Stimulated activated CD8-positive, alpha-beta memory T cell treated with anti-CD3 and anti-CD28 coated beads, Interleukin-15, amount 100 ng/mL, for 1 hour (primary cell): ENCODE results near the gene EGR1.
"Not testable (repeated sequence)": the region's sequence is repeated elsewhere in the genome, so short reads cannot be mapped to it uniquely, and the experiment has no call there.

ENCODE experiments used
- DNase-seq: peaks from one replicate; pipeline ENCODE4 v3.0.0-alpha.2; 2020; ENCODE audit warnings: low read depth

The EGR1 gene

GRCh38 chr5:138507485-138507884 lies 42.2 kb downstream of the EGR1 start:
- DNase-seq: not testable (repeated sequence)

- no peak for DNase-seq
These were observed 43.7 kb downstream of the EGR1 start for GRCh38 chr5:138508958-138509357.

DNA sequence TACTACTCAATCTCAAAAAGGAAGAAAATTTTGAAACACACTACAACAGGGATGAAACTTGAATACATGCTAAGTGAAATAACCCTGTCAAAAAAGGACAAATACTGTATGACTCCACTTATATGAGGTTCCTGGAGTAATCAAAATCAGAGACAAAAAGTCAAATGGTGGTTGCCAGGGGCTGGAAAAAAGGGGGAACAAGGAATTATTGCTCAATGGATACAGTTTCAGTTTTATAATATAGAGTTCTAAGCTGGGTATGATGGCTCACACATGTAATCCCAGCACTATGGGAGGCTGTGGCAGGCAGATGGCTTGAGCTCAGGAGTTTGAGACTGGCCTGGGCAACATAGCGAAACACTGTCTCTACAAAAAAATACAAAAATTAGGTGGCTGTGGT lies 48.7 kb downstream of the EGR1 start:
- DNase-seq: no peak

DNA sequence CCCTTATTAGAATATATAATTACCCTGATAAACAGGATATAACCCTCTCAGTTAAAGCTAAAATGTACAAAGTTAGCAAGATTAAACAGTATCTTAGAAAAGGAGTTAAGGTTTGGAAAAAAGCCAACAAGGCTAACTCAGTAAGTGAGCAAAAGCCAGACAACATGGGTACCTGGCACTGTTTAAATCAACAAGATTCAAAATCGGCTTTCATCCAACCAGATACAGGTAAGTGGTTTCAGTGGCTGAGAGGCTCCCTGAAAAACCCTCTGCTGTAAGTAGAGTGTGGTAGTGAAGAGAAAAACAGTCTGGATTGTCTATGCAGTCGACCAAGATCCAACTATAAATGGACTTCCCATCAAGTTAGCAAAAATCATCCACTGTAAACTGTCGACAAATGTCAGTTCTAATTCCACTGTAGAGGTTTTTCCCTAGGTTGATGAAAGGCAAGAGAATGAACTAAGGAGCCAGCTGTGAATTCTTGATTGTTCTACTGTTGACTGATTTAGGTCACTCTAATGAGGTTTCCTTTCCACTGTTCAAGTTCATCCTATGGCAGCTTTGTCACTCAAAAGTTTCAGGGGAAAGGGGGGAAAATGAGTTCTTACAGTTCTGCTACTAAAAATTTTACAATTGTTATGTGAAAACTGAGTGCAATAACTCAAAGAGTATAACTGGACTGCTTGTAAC lies 50.4 kb downstream of the EGR1 start:
- no peak for DNase-seq

DNA sequence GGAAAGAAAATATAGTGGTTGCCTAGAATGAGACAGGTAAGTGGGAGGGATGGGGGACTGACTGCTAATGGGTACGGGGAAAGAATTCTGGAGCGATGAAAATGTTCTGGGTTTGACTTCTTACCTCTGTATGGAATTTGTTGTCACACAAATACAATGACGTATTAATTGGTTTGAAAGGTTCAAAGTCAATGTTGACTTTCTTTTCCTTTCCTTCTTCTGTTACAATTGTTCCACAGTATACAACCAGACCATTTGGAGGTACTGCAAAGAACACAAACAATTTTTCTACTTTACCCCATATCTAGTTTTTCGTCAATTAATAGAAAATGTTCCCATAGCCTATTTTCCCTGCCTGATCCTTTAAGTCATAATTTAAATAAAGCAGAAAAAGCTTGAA lies 52.2 kb downstream of the EGR1 start:
- no peak for DNase-seq
